Loucy (cell line): ENCODE measurements around the gene CERS2.

ENCODE experiments used
- H2AFZ ChIP-seq: fragments of 200-600 bp; sonication (generic); 2 replicates; pipeline ENCODE4 v1.6.0; 2016; ENCODE audit warnings: antibody characterized with exemption, mild to moderate bottlenecking, low read length, moderate library complexity
- H3F3A ChIP-seq: fragments of 200-600 bp; 2 replicates; pipeline ENCODE4 v1.6.0; 2016; ENCODE audit warnings: antibody characterized with exemption, low read depth, mild to moderate bottlenecking
- H3K27me3 ChIP-seq: fragments of 200-600 bp; sonication (generic); 2 replicates; pipeline ENCODE4 v1.6.1; 2014; ENCODE audit warnings: low read length, mild to moderate bottlenecking; ENCODE audit not compliant: insufficient read depth, poor library complexity, severe bottlenecking
- H3K36me3 ChIP-seq: fragments of 200-600 bp; sonication (generic); 2 replicates; pipeline ENCODE4 v1.6.1; 2016; ENCODE audit warnings: low read length; ENCODE audit not compliant: insufficient read depth
- H3K4me1 ChIP-seq: fragments of 200-600 bp; sonication (generic); 2 replicates; pipeline ENCODE4 v1.5.1; 2014; ENCODE audit warnings: low read length, mild to moderate bottlenecking; ENCODE audit not compliant: insufficient read depth, poor library complexity, severe bottlenecking
- H3K4me2 ChIP-seq: fragments of 200-600 bp; sonication (generic); 2 replicates; pipeline ENCODE4 v1.6.0; 2014; ENCODE audit warnings: antibody characterized with exemption, low read length, low read depth, mild to moderate bottlenecking; ENCODE audit not compliant: poor library complexity, severe bottlenecking
- H3K4me3 ChIP-seq: fragments of 200-600 bp; sonication (generic); 2 replicates; pipeline ENCODE4 v1.5.1; 2014; ENCODE audit warnings: low read length, mild to moderate bottlenecking, mixed read lengths; ENCODE audit not compliant: poor library complexity, severe bottlenecking
- H3K79me2 ChIP-seq: fragments of 200-600 bp; sonication (generic); 2 replicates; pipeline ENCODE4 v1.6.1; 2014; ENCODE audit warnings: low read length; ENCODE audit not compliant: insufficient read depth
- H3K9ac ChIP-seq: fragments of 200-600 bp; sonication (generic); 2 replicates; pipeline ENCODE4 v1.6.0; 2014; ENCODE audit warnings: mild to moderate bottlenecking, low read depth, low read length, moderate library complexity; ENCODE audit not compliant: poor library complexity, severe bottlenecking
- H3K9me2 ChIP-seq: fragments of 200-600 bp; sonication (generic); replicated peaks from 2 replicates; pipeline ENCODE4 v1.6.1; 2016; ENCODE audit warnings: low read depth, low read length, mixed read lengths
- H3K9me3 ChIP-seq: fragments of 200-600 bp; sonication (generic); 2 replicates; pipeline ENCODE4 v1.6.1; 2014; ENCODE audit warnings: mild to moderate bottlenecking, antibody characterized with exemption, low read length, low read depth; ENCODE audit not compliant: insufficient read depth
- H4K20me1 ChIP-seq: fragments of 200-600 bp; sonication (generic); 2 replicates; pipeline ENCODE4 v1.6.0; 2014; ENCODE audit warnings: antibody characterized with exemption, low read length, mild to moderate bottlenecking; ENCODE audit not compliant: insufficient read depth, poor library complexity, severe bottlenecking
- EZH2phosphoT487 ChIP-seq: fragments of 200-600 bp; IDR thresholded peaks from 2 replicates; pipeline ENCODE4 v1.6.1; 2018; ENCODE audit warnings: antibody characterized with exemption, mild to moderate bottlenecking, moderate library complexity, borderline replicate concordance
- TF ChIP-seq, protein P1 (sequence below): fragments of 200-600 bp; sonication (generic); conservative IDR thresholded peaks from 2 replicates; pipeline ENCODE4 v1.5.1; 2014; ENCODE audit warnings: mild to moderate bottlenecking, antibody characterized with exemption, low read length

Gene CERS2

DNA sequence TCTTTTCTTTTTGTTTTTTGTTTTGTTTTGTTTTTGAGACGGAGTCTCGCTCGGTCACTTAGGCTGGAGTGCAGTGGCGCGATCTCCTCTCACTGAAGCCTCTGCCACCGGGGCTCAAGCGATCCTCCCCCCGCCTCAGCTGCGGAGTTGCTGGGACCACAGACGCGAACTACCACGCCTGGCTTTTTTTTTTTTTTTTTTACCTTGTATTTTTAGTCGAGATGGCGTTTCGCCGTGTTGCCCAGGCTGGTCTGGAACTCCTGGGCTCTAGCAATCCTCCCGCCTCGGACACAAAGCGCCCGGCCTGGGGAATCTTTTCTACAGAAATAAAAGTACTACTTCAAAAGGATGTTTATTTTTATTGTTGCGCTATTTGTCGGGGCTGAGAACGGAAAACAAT, 49.6 kb downstream of the CERS2 start:
- Histone ChIP-seq H2AFZ (no peak overlapping the region), H3K4me1 (peaks cover 16% of the 10 kb centered on the region), H3K9me2 (no peaks in the 10 kb centered on the region), H3F3A (no peaks in the 10 kb centered on the region), H3K79me2 (peaks cover 33% of the 10 kb centered on the region), H3K4me2 (no peak overlapping the region), H3K9ac (no peak overlapping the region), H3K4me3 (peak overlapping the region; percentile 92), H4K20me1 (no peaks in the 10 kb centered on the region), H3K27me3 (no peaks in the 10 kb centered on the region), H3K36me3 (peaks cover 7% of the 10 kb centered on the region), H3K9me3 (no peaks in the 10 kb centered on the region)
- TF ChIP-seq, protein P1, sequence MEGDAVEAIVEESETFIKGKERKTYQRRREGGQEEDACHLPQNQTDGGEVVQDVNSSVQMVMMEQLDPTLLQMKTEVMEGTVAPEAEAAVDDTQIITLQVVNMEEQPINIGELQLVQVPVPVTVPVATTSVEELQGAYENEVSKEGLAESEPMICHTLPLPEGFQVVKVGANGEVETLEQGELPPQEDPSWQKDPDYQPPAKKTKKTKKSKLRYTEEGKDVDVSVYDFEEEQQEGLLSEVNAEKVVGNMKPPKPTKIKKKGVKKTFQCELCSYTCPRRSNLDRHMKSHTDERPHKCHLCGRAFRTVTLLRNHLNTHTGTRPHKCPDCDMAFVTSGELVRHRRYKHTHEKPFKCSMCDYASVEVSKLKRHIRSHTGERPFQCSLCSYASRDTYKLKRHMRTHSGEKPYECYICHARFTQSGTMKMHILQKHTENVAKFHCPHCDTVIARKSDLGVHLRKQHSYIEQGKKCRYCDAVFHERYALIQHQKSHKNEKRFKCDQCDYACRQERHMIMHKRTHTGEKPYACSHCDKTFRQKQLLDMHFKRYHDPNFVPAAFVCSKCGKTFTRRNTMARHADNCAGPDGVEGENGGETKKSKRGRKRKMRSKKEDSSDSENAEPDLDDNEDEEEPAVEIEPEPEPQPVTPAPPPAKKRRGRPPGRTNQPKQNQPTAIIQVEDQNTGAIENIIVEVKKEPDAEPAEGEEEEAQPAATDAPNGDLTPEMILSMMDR, result no peak
- no peak for TF ChIP-seq EZH2phosphoT487

DNA sequence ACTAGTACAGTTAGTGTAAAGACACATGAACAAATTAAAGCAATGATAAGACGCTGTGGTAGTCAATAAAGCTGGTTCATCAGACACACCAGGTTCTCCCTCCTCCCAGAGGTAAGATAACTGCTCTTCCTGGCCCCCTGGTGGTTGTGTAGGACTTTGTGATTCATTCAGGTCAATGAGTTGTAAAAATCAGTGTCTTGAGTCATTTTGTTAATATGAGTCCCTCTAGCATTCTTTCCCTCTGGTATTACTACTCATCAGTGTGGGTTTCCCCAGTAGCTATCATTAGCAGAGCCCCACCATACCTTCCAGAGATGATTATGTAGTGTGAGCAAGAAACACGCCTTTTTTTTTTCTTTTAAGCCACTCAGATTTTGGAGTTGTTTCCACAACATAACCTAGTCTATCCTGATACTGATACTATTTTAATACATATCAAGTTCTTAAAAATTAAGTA, 52.1 kb downstream of the CERS2 start:
- H2AFZ ChIP-seq, result peak overlapping the region; percentile 84
- TF ChIP-seq, protein P1, result peak; percentile 92
- TF ChIP-seq EZH2phosphoT487, result no peak
- no peaks in the 10 kb centered on the region for H3K27me3 ChIP-seq
- no peaks in the 10 kb centered on the region for H3K9me3 ChIP-seq
- H3K9ac ChIP-seq, result no peak overlapping the region
- H3K4me1 ChIP-seq, result peaks cover 13% of the 10 kb centered on the region
- H3K79me2 ChIP-seq, result peaks cover 13% of the 10 kb centered on the region
- no peaks in the 10 kb centered on the region for H3K9me2 ChIP-seq
- no peaks in the 10 kb centered on the region for H4K20me1 ChIP-seq
- H3F3A ChIP-seq, result no peaks in the 10 kb centered on the region
- peak overlapping the region; percentile 20 for H3K4me2 ChIP-seq
- no peak overlapping the region for H3K4me3 ChIP-seq
- H3K36me3 ChIP-seq, result no peaks in the 10 kb centered on the region

DNA sequence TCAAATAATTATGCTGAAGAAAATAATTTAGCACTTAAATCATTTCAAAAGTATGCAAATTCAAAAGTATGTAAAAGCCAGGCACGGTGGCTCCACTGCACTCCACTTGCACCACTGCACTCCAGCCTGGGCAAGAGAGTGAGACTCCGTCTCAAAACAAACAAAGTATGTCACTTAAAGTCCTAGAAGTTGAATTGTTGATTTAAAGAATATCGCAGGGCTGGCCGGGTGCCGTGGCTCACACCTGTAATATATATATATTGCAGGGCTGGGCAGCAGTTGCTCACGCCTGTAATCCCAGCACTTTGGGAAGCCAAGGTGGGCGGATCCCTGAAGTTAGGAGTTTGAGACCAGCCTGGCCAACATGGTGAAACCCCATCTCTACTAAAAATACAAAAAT, 57.2 kb downstream of the CERS2 start:
- no peak overlapping the region for H3K4me2 ChIP-seq
- no peak overlapping the region for H3K9ac ChIP-seq
- H3K9me3 ChIP-seq, result no peaks in the 10 kb centered on the region
- H3K4me3 ChIP-seq, result no peak overlapping the region
- H4K20me1 ChIP-seq, result no peaks in the 10 kb centered on the region
- TF ChIP-seq, protein P1, result no peak
- TF ChIP-seq EZH2phosphoT487, result no peak
- H3K36me3 ChIP-seq, result no peaks in the 10 kb centered on the region
- no peaks in the 10 kb centered on the region for H3K27me3 ChIP-seq
- H3K4me1 ChIP-seq, result peaks cover 3% of the 10 kb centered on the region
- no peaks in the 10 kb centered on the region for H3F3A ChIP-seq
- H2AFZ ChIP-seq, result no peak overlapping the region
- H3K79me2 ChIP-seq, result no peaks in the 10 kb centered on the region
- H3K9me2 ChIP-seq, result no peaks in the 10 kb centered on the region
